Loucy (cell line): ENCODE measurements around the gene UBE2O.
"Not testable (repeated sequence)": the region's sequence is repeated elsewhere in the genome, so short reads cannot be mapped to it uniquely, and the experiment has no call there.

ENCODE experiments used
- H2AFZ ChIP-seq: fragments of 200-600 bp; sonication (generic); 2 replicates; pipeline ENCODE4 v1.6.0; 2016; ENCODE audit warnings: antibody characterized with exemption, mild to moderate bottlenecking, low read length, moderate library complexity
- H3F3A ChIP-seq: fragments of 200-600 bp; 2 replicates; pipeline ENCODE4 v1.6.0; 2016; ENCODE audit warnings: antibody characterized with exemption, low read depth, mild to moderate bottlenecking
- H3K27me3 ChIP-seq: fragments of 200-600 bp; sonication (generic); 2 replicates; pipeline ENCODE4 v1.6.1; 2014; ENCODE audit warnings: low read length, mild to moderate bottlenecking; ENCODE audit not compliant: insufficient read depth, poor library complexity, severe bottlenecking
- H3K36me3 ChIP-seq: fragments of 200-600 bp; sonication (generic); 2 replicates; pipeline ENCODE4 v1.6.1; 2016; ENCODE audit warnings: low read length; ENCODE audit not compliant: insufficient read depth
- H3K4me1 ChIP-seq: fragments of 200-600 bp; sonication (generic); 2 replicates; pipeline ENCODE4 v1.5.1; 2014; ENCODE audit warnings: low read length, mild to moderate bottlenecking; ENCODE audit not compliant: insufficient read depth, poor library complexity, severe bottlenecking
- H3K4me2 ChIP-seq: fragments of 200-600 bp; sonication (generic); 2 replicates; pipeline ENCODE4 v1.6.0; 2014; ENCODE audit warnings: antibody characterized with exemption, low read length, low read depth, mild to moderate bottlenecking; ENCODE audit not compliant: poor library complexity, severe bottlenecking
- H3K4me3 ChIP-seq: fragments of 200-600 bp; sonication (generic); 2 replicates; pipeline ENCODE4 v1.5.1; 2014; ENCODE audit warnings: low read length, mild to moderate bottlenecking, mixed read lengths; ENCODE audit not compliant: poor library complexity, severe bottlenecking
- H3K79me2 ChIP-seq: fragments of 200-600 bp; sonication (generic); 2 replicates; pipeline ENCODE4 v1.6.1; 2014; ENCODE audit warnings: low read length; ENCODE audit not compliant: insufficient read depth
- H3K9ac ChIP-seq: fragments of 200-600 bp; sonication (generic); 2 replicates; pipeline ENCODE4 v1.6.0; 2014; ENCODE audit warnings: mild to moderate bottlenecking, low read depth, low read length, moderate library complexity; ENCODE audit not compliant: poor library complexity, severe bottlenecking
- H3K9me2 ChIP-seq: fragments of 200-600 bp; sonication (generic); replicated peaks from 2 replicates; pipeline ENCODE4 v1.6.1; 2016; ENCODE audit warnings: low read depth, low read length, mixed read lengths
- H3K9me3 ChIP-seq: fragments of 200-600 bp; sonication (generic); 2 replicates; pipeline ENCODE4 v1.6.1; 2014; ENCODE audit warnings: mild to moderate bottlenecking, antibody characterized with exemption, low read length, low read depth; ENCODE audit not compliant: insufficient read depth
- H4K20me1 ChIP-seq: fragments of 200-600 bp; sonication (generic); 2 replicates; pipeline ENCODE4 v1.6.0; 2014; ENCODE audit warnings: antibody characterized with exemption, low read length, mild to moderate bottlenecking; ENCODE audit not compliant: insufficient read depth, poor library complexity, severe bottlenecking
- EZH2phosphoT487 ChIP-seq: fragments of 200-600 bp; IDR thresholded peaks from 2 replicates; pipeline ENCODE4 v1.6.1; 2018; ENCODE audit warnings: antibody characterized with exemption, mild to moderate bottlenecking, moderate library complexity, borderline replicate concordance
- TF ChIP-seq, protein P1 (sequence below): fragments of 200-600 bp; sonication (generic); conservative IDR thresholded peaks from 2 replicates; pipeline ENCODE4 v1.5.1; 2014; ENCODE audit warnings: mild to moderate bottlenecking, antibody characterized with exemption, low read length

The UBE2O gene

DNA sequence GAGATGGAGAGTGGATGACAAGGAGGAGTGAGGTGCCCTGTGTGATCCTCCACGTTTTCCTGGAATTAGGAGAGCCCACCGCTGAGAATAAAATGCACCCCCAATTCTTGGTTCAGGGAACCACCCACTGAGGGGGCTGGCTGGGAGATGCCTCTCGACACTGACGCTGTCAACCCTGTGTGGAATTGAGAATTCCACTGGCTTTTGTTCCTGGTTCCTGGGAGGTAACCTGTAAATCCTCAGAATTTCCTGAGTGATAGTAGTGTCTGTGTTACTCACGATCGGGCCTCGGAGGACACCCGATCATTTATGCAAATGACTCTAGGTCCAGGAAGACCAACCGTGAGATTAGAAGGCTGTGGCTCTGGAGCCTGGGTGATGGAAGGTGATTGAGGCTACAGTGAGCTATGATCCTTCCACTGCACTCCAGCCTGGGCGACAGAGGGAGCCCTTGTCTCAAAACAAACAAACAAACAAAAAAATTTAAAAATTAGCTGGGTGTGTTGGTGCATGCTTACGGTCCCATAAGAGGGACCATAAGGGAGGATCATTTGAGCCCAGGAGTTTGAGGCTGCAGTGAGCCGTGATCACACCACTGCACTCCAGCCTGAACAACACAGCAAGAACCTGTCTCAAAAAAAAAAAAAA is 87.6 kb downstream of the UBE2O start:
- Histone ChIP-seq H3K9me2 (no peaks in the 10 kb centered on the region), H3K4me2 (no peak overlapping the region), H3K36me3 (no peaks in the 10 kb centered on the region), H3K4me1 (no peaks in the 10 kb centered on the region), H3K9ac (no peak overlapping the region), H3K27me3 (no peaks in the 10 kb centered on the region), H3K4me3 (no peak overlapping the region), H3K9me3 (no peaks in the 10 kb centered on the region), H3F3A (no peaks in the 10 kb centered on the region), H4K20me1 (no peaks in the 10 kb centered on the region), H3K79me2 (no peaks in the 10 kb centered on the region), H2AFZ (no peak overlapping the region)
- TF ChIP-seq EZH2phosphoT487 = no peak

DNA sequence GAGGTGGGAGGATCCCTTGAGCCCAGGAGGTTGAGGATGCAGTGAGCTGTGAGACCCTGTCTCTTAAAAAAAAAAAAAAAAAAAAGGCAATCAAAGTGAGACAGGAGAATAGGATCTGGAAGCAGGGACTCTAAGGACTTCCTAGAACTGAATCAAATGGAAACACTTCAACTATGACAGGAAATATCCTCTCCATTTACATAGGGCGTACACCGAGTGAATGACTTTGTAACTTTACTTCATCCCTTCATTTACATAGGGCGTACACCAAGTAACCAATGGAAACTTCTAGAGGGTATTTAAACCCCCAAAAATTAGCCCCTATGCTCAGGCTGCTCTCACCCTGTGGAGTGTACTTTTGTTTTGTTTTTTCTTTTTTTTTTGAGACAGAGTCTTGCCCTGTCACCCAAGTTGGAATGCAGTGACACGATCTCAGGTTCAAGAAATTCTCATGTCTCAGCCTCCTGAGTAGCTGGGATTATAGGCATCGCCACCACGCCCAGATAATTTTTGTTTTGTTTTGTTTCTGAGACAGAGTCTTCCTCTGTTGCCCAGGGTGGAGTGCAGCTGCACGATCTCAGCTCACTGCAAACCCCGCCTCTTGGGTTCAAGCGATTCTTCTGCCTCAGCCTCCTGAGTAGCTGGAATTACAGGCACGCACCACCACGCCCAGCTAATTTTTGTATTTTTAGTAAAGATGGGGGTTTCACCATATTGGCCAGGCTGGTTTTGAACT is 89.7 kb downstream of the UBE2O start:
- no peaks in the 10 kb centered on the region for H3K9me3 ChIP-seq
- no peaks in the 10 kb centered on the region for H3K36me3 ChIP-seq
- no peaks in the 10 kb centered on the region for H3K4me1 ChIP-seq
- H3K9ac ChIP-seq = no peak overlapping the region
- no peaks in the 10 kb centered on the region for H3K27me3 ChIP-seq
- H2AFZ ChIP-seq = no peak overlapping the region
- H3K4me2 ChIP-seq = no peak overlapping the region
- no peaks in the 10 kb centered on the region for H3K79me2 ChIP-seq
- no peaks in the 10 kb centered on the region for H3K9me2 ChIP-seq
- no peak overlapping the region for H3K4me3 ChIP-seq
- TF ChIP-seq, protein P1, sequence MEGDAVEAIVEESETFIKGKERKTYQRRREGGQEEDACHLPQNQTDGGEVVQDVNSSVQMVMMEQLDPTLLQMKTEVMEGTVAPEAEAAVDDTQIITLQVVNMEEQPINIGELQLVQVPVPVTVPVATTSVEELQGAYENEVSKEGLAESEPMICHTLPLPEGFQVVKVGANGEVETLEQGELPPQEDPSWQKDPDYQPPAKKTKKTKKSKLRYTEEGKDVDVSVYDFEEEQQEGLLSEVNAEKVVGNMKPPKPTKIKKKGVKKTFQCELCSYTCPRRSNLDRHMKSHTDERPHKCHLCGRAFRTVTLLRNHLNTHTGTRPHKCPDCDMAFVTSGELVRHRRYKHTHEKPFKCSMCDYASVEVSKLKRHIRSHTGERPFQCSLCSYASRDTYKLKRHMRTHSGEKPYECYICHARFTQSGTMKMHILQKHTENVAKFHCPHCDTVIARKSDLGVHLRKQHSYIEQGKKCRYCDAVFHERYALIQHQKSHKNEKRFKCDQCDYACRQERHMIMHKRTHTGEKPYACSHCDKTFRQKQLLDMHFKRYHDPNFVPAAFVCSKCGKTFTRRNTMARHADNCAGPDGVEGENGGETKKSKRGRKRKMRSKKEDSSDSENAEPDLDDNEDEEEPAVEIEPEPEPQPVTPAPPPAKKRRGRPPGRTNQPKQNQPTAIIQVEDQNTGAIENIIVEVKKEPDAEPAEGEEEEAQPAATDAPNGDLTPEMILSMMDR = no peak
- TF ChIP-seq EZH2phosphoT487 = no peak
- H4K20me1 ChIP-seq = no peaks in the 10 kb centered on the region
- no peaks in the 10 kb centered on the region for H3F3A ChIP-seq

DNA sequence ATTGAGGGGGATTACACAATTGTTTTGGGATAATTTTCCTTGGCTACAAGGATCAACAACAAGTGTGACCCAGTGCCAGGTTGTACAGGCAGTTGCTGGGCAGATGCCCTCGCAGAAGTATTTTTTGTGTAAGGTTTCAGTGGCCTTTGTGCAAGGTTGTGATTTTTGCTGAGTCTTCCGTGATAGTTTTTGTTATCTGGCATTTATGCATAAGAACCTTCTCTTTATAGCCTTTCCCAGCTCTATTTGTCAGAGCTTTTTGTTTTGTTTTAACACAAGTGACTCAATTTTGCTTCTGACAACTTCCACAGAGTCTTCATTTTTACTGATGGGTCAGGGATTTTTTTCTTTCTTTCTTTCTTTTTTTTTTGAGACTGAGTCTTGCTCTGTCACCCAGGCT is 92.5 kb downstream of the UBE2O start:
- H3K4me1 ChIP-seq = no peaks in the 10 kb centered on the region
- no peaks in the 10 kb centered on the region for H3K36me3 ChIP-seq
- H3F3A ChIP-seq = no peaks in the 10 kb centered on the region
- H3K79me2 ChIP-seq = no peaks in the 10 kb centered on the region
- no peaks in the 10 kb centered on the region for H3K9me2 ChIP-seq
- no peaks in the 10 kb centered on the region for H4K20me1 ChIP-seq
- H3K4me2 ChIP-seq = no peak overlapping the region
- H3K27me3 ChIP-seq = no peaks in the 10 kb centered on the region
- H2AFZ ChIP-seq = no peak overlapping the region
- no peaks in the 10 kb centered on the region for H3K9me3 ChIP-seq
- no peak overlapping the region for H3K4me3 ChIP-seq
- TF ChIP-seq, protein P1 = no peak
- no peak for TF ChIP-seq EZH2phosphoT487
- no peak overlapping the region for H3K9ac ChIP-seq

DNA sequence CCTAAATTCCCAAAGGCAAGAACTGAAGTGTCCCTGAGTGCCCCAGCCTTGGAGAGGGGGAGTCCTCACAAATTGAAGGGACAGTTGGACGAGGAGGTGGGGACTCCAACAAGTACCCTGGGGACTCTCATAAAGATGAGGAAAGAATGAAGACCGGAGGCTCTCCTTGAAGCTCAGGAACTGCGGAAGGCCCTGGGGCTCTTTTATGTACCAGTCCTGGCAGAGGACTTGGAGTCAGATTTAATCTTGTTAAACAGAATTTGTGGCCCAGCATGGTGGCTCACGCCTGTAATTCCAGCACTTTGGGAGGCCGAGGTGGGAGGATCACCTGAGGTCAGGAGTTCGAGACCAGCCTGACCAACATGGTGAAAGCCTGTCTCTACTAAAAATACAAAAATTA is 93.2 kb downstream of the UBE2O start:
- H2AFZ ChIP-seq, H3K9me3 ChIP-seq, H3K27me3 ChIP-seq, H3K4me3 ChIP-seq, H3F3A ChIP-seq, H3K9me2 ChIP-seq, H3K4me2 ChIP-seq, H3K4me1 ChIP-seq, H3K9ac ChIP-seq, H3K36me3 ChIP-seq, H3K79me2 ChIP-seq, H4K20me1 ChIP-seq: not testable (repeated sequence)
